WTC11 (cell line): ENCODE measurements around the gene IMPDH2.

Source experiments
- PRRX2 ChIP-seq: fragments of 250-450 bp; sonication (Bioruptor Pico); IDR thresholded peaks from 2 replicates; pipeline ENCODE4 v1.8.0; 2021; ENCODE audit warnings: mild to moderate bottlenecking
- SP1 ChIP-seq: sonication (generic); formaldehyde crosslinking; conservative IDR thresholded peaks from 2 replicates; pipeline ENCODE4 v1.8.1; 2022; ENCODE audit warnings: missing genetic modification reagents
- TP53 ChIP-seq: sonication (generic); formaldehyde crosslinking; IDR thresholded peaks from 2 replicates; pipeline ENCODE4 v1.8.1; 2023; ENCODE audit warnings: mild to moderate bottlenecking, missing genetic modification reagents
- ZNF121 ChIP-seq: sonication (generic); formaldehyde crosslinking; IDR thresholded peaks from 2 replicates; pipeline ENCODE4 v1.8.0; 2023; ENCODE audit warnings: missing genetic modification reagents
- TF ChIP-seq, protein P1 (sequence below): fragments of 200-600 bp; IDR thresholded peaks from 2 replicates; pipeline ENCODE4 v1.8.0; 2022; ENCODE audit warnings: antibody characterized with exemption
- TF ChIP-seq, protein P2 (sequence below): fragments of 250-450 bp; sonication (Bioruptor Pico); IDR thresholded peaks from 2 replicates; pipeline ENCODE4 v1.9.0; 2021; ENCODE audit warnings: mild to moderate bottlenecking, borderline replicate concordance

DNA sequence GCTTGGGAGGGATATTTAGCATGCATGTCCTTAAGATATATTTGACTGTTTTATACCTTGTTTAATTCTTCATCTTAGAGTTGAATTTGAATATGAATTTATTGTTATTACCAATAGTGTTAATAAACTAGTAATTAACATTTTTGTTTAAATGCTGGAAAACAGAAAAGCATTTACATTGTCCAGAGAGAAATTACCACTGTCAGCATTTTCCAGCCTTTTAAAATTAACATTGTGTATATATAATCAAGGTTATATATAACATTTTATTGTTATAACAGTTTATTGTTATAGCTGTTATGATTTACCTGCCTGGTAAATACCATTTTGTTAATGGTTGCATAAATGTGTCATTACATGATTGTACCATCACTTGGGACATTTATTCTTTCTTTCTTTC, 47.2 kb downstream of the IMPDH2 start:
- TF ChIP-seq, protein P1, sequence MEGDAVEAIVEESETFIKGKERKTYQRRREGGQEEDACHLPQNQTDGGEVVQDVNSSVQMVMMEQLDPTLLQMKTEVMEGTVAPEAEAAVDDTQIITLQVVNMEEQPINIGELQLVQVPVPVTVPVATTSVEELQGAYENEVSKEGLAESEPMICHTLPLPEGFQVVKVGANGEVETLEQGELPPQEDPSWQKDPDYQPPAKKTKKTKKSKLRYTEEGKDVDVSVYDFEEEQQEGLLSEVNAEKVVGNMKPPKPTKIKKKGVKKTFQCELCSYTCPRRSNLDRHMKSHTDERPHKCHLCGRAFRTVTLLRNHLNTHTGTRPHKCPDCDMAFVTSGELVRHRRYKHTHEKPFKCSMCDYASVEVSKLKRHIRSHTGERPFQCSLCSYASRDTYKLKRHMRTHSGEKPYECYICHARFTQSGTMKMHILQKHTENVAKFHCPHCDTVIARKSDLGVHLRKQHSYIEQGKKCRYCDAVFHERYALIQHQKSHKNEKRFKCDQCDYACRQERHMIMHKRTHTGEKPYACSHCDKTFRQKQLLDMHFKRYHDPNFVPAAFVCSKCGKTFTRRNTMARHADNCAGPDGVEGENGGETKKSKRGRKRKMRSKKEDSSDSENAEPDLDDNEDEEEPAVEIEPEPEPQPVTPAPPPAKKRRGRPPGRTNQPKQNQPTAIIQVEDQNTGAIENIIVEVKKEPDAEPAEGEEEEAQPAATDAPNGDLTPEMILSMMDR = no peak
- TF ChIP-seq, protein P2, sequence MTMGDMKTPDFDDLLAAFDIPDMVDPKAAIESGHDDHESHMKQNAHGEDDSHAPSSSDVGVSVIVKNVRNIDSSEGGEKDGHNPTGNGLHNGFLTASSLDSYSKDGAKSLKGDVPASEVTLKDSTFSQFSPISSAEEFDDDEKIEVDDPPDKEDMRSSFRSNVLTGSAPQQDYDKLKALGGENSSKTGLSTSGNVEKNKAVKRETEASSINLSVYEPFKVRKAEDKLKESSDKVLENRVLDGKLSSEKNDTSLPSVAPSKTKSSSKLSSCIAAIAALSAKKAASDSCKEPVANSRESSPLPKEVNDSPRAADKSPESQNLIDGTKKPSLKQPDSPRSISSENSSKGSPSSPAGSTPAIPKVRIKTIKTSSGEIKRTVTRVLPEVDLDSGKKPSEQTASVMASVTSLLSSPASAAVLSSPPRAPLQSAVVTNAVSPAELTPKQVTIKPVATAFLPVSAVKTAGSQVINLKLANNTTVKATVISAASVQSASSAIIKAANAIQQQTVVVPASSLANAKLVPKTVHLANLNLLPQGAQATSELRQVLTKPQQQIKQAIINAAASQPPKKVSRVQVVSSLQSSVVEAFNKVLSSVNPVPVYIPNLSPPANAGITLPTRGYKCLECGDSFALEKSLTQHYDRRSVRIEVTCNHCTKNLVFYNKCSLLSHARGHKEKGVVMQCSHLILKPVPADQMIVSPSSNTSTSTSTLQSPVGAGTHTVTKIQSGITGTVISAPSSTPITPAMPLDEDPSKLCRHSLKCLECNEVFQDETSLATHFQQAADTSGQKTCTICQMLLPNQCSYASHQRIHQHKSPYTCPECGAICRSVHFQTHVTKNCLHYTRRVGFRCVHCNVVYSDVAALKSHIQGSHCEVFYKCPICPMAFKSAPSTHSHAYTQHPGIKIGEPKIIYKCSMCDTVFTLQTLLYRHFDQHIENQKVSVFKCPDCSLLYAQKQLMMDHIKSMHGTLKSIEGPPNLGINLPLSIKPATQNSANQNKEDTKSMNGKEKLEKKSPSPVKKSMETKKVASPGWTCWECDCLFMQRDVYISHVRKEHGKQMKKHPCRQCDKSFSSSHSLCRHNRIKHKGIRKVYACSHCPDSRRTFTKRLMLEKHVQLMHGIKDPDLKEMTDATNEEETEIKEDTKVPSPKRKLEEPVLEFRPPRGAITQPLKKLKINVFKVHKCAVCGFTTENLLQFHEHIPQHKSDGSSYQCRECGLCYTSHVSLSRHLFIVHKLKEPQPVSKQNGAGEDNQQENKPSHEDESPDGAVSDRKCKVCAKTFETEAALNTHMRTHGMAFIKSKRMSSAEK (CRISPR knock-in tag) = no peak
- TF ChIP-seq TP53 (no peak), SP1 (CRISPR knock-in tag) (no peak), ZNF121 (CRISPR knock-in tag) (no peak), PRRX2 (no peak)
